GM19025 (cell line): ENCODE results near the gene GMEB2.
"Not testable (repeated sequence)": the region's sequence is repeated elsewhere in the genome, so short reads cannot be mapped to it uniquely, and the experiment has no call there.

Experiments
- ATAC-seq: cut with Tn5 transposase; IDR thresholded peaks from one replicate; pipeline ENCODE4 v1.9.1; 2021; ENCODE audit warnings: mild to moderate bottlenecking, low read depth, moderate library complexity; ENCODE audit not compliant: unreplicated experiment

Gene GMEB2

DNA sequence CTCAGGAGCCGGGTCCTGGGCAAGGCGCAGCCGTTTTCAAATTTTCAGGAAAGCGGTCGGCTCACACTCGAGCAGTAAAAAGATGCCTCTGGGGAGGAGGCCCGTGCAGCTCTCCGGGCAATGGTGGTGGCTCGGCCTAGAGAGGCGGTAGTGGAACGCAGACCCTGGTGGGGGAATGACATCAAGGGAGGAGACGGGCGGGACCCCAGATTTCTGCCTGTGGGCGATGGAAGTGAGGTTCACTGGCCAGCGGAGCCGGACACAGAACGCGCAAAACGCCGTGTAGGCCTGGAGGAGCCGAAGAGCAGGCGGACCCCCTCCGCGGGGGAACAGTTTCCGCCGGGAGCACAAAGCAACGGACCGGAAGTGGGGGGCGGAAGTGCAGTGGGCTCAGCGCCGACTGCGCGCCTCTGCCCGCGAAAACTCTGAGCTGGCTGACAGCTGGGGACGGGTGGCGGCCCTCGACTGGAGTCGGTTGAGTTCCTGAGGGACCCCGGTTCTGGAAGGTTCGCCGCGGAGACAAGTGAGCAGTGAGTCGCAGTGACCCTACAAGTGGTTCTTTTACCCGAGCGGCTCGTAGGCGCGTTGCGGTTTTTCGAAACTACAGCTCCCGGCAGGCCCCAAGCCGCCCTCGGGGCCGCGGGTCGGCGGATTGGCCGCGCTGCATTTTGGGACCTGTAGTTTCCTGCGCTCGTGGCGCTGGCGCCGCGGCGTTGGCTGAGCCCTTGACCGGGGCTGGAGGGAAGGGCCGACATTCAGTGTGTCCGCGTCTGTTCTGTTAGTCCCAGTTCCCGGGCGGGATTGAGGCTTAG is 31.2 kb upstream of the GMEB2 start, which contains the start of gene RTEL1:
RTEL1 (plus strand) TSS at position 376 of the 812 bp plus-strand sequence. CDS start 1,091 bp downstream, outside the sequence.
- ATAC-seq, result peak; percentile 78

DNA sequence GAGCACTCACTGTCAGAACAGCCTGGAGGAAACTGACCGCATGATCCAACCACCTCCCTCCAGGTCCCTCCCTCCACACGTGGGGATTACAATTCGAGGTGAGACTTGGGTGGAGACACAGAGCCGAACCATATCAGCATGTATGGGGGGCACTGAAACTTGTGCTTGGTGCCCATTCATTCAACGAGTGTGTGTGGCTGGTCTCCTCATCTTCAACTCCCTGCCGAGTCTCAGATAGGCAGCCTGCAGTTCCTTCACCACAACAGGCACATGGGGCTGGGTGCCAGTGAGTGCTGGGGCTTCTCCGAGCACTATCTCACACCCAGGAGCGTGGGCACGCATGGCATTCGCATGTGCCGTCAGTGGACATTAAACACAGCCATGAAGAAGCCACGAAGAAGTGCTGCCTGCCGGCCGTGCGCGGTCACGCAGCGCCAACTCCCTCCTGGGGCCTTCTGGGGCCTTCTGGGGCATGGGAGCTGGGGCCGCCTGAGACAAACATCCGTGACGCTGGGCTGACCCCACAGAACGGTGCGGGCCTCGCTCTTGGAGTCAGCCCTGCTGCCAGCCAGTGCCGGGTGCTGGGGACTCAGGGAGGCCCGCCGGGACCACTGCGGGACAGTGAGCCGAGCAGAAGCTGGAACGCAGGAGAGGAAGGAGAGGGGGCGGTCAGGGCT is 30.5 kb upstream of the GMEB2 start:
- peak; percentile 3 for ATAC-seq

DNA sequence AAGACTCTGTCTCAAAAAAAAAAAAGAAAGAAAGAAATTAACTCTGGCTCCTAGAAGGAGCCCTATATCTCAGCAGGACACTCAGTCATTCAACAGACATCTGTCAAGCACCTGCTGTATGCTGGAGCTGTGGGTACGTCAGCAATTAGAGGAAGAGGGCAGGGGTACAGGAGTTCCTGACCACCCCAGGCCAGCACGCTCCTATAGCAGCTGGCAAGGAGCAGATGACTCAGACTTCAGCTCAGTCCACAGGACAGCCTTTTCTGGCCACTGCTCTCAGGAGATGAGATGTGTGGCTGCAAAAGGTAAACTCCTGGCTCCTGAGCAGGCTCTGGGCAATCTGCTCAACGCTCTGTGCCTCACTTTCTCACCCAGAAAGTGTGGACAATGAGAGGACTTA is 29.6 kb upstream of the GMEB2 start:
- ATAC-seq, result no peak

DNA sequence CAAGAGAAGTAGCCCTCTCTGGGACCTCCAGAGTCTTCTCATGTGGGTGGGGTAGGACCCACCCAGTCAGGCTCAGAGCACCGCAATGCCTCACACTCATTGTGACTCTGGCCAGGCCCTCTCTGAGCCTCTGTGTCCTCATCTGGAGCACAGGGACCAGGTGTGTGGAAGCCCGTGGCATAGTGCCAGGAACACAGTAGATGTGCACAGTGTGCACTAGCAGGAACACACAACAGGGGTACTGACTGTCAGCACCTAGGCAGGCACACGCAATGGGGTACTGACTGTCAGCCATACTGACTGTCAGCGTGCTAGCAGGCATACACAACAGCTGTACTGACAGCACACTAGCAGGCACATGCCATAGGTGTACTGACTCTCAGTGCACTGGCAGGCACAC is 28.3 kb upstream of the GMEB2 start:
- no peak for ATAC-seq

DNA sequence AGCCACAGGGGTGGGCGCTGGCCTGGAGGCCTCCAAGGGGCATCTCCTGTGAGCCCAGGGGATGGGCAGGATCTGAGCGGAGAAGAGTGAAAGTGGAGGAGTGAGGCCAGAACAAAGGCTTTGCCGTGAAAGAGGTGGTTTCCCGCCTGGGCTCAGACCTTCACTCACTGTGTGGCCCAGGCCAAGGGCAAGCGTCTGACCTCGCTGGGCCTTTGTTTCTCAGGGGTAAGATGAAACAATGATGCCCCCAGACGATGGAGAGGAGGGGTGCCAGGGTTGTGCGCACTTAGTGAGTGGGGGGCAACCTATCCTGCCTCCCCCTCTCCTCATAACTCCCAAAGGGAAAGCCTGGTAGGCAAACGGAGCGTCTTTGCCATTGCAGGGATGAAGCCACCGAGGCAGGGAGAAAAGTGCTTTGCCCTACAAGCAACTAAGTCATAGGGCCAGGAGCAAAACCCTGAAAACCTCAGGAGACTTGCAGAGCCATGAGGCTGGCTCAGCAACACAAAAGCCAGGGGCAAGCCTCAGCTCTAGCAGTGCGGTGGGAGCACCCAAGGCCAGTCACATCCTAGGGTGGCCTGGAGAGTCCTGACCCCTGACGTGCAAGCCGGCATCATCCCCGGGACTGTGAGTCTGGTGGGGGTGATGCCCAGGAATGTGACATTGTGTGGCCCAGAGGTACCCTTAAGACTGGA is 27.2 kb upstream of the GMEB2 start:
- no peak for ATAC-seq

DNA sequence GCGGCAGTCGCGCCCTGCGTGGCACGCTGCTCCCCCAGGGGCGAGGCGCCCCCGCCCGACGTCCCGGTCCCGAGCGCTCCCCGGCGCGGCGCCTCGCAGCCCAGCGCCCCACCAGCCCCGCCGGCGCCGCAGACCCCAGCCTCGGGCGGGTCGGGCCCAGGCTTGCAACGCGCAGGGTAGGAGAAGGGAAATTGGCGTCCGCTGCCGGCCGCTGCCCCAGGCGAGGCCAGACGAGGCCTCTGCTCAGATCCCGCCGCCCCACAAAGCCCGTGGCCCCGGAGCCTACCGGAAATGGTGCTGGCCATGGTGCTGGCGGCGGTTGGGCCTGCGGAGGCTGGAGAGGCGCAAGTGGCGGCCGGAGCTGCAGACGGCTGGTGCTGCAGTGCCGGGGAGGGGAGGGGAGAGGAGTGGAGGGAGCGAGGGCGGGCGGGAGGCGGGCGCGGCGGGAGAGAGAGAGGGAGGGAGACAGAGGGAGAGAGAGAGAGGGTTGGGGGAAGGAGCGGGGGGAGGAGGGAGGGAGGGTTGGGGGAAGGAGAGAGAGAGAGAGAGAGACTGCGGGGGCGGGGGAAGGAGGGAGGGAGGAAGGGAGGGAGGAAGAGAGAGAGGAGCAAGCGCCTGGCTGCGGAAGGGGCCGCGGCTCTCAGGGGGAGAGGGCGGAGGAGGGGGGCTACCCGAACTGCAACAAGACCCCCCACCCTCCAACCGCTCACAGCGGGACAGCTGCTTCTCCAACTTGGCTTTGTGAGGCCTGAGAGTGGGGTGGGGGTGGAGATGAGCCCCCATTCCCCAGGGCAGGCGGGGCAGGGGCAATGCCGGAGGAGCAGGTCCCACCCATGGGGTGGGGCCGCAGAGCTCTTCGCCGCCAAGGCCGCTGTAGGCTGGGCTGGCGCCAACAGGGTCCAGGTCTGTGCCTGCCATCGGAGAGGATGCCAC is 26.4 kb upstream of the GMEB2 start, which contains the start of gene STMN3:
STMN3 (minus strand) TSS at position 384 of the 933 bp plus-strand sequence; CDS start at position 305, 79 bp downstream.
- ATAC-seq, result no peak

DNA sequence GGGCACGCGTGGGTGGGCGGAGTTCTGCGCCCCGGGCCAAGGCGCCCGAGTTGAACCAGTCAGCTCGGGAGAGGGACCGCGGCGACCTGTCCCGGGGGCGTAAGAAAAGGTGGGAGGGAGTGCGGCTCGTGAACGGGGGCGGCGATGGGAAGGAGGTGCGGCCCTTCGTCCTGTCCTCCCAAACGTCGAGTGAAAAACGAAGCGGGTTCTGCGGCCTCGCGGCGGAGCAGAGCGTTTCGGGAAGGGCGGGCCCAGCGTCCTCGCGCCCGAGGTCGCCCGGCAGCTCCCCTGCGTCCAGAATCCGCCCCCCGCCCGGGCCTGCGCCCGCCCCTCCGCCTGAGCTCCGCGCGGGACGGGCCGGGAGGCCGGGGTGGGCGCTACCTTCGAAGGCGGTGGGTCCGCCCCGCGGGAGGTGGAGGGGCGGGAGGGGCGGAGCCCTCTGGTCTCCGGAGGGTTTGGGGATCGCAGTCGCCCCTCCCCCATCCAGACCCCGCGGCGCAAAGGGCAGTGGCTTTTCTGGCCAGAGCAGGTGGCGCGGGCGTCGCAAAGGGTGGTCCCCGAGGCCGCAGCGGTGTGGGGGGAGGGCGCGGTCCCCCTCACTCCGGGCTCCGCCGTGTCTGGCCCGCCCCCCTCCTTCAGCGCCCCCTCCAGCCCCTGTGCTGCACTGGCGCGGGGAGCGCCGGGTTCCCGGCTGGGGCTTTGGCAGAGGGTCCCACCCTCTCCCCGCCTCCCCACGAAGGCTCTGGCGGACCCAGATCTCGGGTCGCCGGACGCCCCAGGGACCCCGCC is 25.5 kb upstream of the GMEB2 start:
- no peak for ATAC-seq

DNA sequence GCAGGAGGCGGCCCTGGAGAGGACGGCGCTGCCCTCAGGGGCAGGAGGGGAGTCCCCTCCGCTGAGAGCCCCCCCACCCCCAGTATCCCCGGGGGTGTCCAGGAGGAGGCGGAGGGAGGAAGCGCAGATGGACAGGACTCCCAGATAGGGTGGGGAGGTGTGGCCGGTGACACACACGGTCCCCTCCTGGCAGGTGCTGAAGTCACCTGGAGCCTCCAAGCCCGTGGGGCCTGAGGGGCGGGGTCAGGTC is 25.0 kb upstream of the GMEB2 start:
- no peak for ATAC-seq

DNA sequence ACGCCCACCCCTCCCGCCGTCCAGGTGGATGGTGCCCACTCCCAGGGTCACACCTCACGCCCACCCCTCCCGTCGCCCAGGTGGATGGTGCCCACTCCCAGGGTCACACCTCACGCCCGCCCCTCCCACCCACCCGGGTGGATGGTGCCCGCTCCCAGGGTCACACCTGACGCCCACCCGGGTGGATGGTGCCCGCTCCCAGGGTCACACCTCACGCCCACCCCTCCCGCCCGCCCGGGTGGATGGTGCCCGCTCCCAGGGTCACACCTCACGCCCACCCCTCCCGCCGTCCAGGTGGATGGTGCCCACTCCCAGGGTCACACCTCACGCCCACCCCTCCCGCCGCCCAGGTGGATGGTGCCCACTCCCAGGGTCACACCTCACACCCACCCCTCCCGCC is 23.6 kb upstream of the GMEB2 start:
- not testable (repeated sequence) for ATAC-seq

DNA sequence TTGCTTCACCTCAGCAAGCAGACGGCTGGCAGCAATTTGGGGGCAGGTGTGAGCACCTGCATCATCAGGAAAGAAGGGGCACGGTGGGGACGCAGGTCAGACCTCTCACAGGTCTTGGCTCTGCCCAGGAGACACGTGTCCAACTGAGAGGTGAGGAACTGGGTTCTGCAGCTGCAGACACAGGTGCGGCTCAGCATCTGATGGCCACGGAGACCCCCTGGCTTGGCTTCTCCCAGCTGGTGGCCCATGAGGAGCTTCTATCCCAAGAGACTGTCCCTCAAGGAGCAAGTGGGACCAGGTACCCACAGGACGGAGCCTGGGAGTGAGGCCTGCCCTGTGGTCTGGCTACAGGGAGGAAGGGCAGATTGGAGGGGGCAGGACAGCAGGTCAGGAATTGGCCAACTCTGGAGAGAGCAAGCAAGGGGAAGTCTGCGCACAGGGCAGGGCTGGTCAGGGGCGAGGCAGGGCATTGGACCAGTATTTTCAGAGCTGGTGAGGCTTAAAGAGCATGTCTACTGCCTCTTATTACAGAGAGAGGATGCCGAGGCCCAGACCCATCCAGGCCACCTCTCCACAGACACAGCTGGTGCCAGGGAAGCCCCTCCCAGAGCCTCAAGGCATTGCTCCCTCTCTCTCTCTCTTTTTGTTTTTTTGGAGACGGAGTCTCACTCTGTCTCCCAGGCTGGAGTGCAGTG is 22.1 kb upstream of the GMEB2 start:
- ATAC-seq, result no peak

DNA sequence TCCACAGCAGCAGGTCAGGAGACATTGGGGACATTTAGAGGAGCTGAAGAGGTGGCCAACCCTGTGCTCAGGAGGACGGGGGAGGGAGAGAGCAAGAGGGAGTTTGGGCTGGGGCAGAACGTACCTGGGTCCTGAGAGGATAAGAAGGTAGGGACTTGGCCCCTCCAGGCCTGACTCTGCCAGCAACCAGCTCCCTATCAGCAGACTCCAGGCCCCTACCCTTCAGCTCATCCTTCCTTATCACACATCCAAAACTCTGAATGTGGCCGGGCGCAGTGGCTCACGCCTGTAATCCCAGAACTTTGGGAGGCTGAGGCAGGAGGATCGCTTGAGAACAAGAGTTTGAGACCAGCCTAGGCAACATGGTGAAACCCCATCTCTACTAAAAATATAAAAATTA is 21.3 kb upstream of the GMEB2 start:
- ATAC-seq, result no peak

DNA sequence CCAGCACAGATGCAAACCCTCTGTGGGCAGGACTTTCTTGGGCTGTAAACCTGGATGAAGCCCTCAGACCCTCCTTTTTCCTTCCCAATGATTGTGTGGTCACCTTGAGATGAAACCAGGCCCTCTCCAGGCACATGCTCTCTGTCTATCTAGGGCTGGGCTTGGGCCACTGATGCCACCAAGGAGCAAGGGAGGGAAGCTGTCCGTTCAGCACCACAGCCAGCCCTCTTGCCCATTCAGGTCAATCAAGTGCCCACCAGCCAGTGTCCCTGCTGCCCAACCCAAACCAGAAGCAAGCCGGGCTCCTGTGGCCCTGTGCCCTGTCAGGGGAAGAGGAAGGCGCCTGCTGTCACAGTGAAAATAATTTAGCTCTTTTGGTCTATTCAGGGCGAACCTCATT is 18.3 kb upstream of the GMEB2 start:
- ATAC-seq, result no peak

DNA sequence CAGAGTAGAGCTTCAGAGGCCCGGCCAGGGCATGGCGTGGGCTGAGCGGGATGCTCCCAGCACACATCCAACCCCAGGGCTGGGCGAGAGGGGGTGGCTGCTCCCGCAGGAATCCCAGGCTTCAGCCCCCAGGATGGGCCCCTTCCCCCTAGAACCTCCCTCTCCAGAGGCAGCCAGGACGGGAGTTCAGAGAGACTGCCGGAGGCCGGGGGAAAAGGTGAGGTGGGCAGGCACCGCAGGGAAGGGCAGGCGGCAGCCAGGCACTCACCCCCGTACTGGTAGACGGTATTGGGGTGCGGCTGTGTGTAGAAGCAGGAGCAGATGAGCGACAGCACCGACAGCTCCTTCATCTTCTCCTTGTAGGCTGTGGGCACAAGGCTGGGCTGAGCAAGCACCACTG is 17.0 kb upstream of the GMEB2 start:
- ATAC-seq, result no peak

DNA sequence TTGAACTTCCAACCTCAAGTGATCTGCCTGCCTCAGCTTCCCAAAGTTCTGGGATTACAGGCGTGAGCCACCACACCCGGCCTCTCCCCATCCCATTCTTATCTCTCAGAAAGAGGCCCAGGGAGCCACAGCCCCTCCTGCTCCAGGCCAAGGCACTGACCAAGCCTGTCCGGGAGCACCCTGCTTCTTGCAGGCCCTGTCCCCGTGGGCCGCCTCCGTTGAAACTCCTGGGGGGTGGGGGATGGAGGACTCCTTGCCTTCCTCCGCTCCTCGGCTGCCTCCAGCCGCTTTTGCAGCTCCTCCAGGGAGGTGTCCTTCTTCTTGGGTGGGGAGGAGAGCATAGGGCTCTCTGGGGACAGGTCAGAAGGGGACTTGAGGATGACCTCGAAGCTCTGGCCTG is 16.6 kb upstream of the GMEB2 start:
- ATAC-seq, result no peak

DNA sequence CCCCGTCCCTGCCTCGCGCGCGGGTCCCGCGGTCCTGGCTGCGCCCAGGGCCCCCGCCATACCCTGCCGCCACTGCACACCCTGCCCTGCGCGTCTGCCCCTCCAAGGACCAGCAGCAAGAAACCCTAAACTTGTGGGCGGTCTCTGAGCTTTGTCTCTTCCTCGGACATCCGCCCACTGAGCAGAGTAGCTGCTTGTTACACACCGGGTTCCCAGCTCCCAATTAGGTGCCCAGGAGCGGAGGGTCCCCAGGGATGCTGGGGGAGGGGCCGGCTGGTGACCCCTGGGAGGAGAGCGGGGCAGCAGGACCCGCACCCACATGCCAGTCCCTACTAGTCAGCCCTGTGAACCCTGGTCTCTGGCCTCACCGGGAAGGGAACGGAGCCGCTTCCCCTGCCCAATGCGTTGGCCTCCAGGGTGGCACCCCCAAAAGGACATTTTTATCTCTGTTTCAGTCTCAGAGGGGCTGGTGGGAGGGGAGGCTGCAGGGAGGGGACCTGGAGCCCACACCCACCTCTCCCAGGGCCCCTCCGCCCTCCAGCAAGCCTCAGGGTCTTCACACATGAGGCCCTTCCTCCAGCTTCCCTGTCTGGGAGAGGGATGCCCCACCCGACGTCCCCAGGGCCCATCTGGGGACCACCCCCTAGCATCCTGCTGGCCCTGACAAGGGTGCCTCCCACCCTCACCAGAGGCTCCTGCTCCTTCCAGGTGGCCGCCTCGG is 15.8 kb upstream of the GMEB2 start:
- ATAC-seq, result no peak

DNA sequence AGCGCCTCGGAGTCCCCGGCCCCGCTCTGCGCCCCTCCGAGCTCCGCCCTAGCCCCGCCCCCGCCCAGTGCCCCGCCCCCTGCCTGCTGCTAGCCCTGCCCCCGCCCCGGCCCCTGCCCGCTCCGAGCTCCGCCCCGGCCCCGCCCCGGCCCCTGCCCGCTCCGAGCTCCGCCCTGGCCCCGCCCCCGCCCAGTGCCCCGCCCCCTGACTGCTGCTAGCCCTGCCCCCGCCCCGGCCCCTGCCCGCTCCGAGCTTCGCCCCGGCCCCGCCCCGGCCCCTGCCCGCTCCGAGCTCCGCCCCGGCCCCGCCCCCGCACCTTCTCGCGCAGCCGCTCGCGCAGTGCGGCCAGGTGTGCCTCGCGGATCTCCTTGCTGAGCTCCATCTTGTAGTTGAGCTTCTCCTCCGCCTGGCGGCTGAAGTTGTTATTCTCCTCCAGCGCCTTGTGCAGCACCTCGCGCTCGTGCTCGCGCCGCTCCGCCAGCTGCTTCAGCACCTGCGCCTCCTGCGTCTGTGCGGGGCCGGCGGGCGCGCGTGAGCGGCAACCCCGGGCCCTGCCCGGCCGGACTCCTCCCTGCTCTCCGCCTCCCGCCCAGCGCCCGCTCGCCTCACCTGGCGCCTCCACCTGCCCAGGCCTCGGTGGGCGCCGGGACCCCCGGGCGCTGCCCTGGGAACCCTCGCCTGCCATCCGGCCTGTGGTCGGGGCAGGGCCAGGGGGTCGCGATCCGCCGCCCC is 15.1 kb upstream of the GMEB2 start:
- ATAC-seq, result peak; percentile 67

DNA sequence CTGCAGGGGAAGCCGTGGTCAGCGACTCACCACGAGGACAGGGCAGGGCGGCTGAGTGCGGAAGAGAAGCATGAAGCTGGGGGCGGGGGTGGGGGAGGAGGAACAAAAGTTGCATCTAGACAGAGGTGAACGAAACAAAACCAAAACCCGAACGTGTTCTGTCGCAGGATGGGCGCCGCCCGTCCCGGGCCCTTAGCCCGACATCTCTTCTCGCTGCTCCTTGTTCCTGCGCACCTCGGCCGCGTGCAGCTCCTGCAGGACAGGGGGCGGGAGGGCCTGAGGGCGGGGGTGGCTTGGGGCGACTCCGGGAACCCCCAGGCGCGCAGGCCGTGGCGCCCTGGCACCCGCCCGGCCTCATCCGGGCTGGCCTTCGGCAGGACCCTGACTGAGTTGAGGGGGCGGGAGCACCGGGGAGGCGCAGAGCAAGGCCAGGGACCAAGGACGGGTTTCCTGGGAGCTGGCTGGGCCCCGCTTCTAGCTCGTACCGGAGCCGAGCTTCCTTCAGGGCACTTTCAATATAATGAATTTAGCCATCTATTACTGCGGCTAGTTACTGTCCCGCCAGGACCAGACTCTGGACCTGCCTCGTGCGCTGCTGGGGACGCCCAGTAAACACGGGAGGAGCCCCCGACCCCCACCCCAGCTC is 14.4 kb upstream of the GMEB2 start:
- peak; percentile 20 for ATAC-seq
